ENCODE results near the gene FCN2.

Gene FCN2

GRCh38 chr9:134923466-134923865 is 42.9 kb downstream of the FCN2 start (continued):
- TF ChIP-seq ZBTB10 (tag by site-specific recombination; IDR thresholded peaks at IDR 0.05) (no peak), ZNF654 (tag by site-specific recombination; IDR thresholded peaks at IDR 0.05; ENCODE audit: low read depth) (no peak)

- ChIA-PET POLR2A (no interaction called here), CTCF (no interaction called here)
- no peaks in the 10 kb centered on the region for H3K4me1 ChIP-seq (ENCODE audit: control insufficient read depth, insufficient read depth, low read length)
- no peak overlapping the region for H3K27ac ChIP-seq (ENCODE audit: extremely low read depth, low read depth, low read length)
- H3K9me3 ChIP-seq (ENCODE audit: control insufficient read depth, insufficient read depth, low read depth, low read length), result no peaks in the 10 kb centered on the region; the same call in 1 of the 2 replicates
- H3K36me3 ChIP-seq (ENCODE audit: control insufficient read depth in 2 of 2, insufficient read depth in 1 of 2, low read length in 2 of 2), result no peaks in the 10 kb centered on the region
- no peak for TF ChIP-seq ZNF2 (tag by site-specific recombination; IDR thresholded peaks at IDR 0.05)
- TF ChIP-seq ZNF10 (tag by site-specific recombination; IDR thresholded peaks at IDR 0.05), result no peak
- TF ChIP-seq KLF1 (tag by site-specific recombination; IDR thresholded peaks at IDR 0.05), result no peak
- TF ChIP-seq ZBTB20 (tag by site-specific recombination; IDR thresholded peaks at IDR 0.05), result no peak
- no peak for TF ChIP-seq ZNF670 (tag by site-specific recombination; IDR thresholded peaks at IDR 0.05; ENCODE audit: low read depth)
- no peak for TF ChIP-seq ZNF175 (tag by site-specific recombination; IDR thresholded peaks at IDR 0.05)
- TF ChIP-seq ZNF660 (tag by site-specific recombination; IDR thresholded peaks at IDR 0.05), result no peak
- TF ChIP-seq ZNF214 (tag by site-specific recombination; IDR thresholded peaks at IDR 0.05; ENCODE audit: borderline replicate concordance), result no peak
- no peak for TF ChIP-seq ZNF529 (tag by site-specific recombination; IDR thresholded peaks at IDR 0.05; ENCODE audit: insufficient replicate concordance)
- TF ChIP-seq ZNF549 (tag by site-specific recombination; IDR thresholded peaks at IDR 0.05), result no peak
- TF ChIP-seq TSHZ1 (tag by site-specific recombination; IDR thresholded peaks at IDR 0.05; ENCODE audit: borderline replicate concordance), result no peak
- TF ChIP-seq ZNF292 (tag by site-specific recombination; IDR thresholded peaks at IDR 0.05; ENCODE audit: borderline replicate concordance, low read depth), result no peak
- no peak for TF ChIP-seq EGR2 (tag by site-specific recombination; IDR thresholded peaks at IDR 0.05; ENCODE audit: low read depth)
- TF ChIP-seq KLF8 (tag by site-specific recombination; IDR thresholded peaks at IDR 0.05), result no peak
- TF ChIP-seq ZNF239 (tag by site-specific recombination; IDR thresholded peaks at IDR 0.05), result no peak
- TF ChIP-seq ZSCAN16 (tag by site-specific recombination; IDR thresholded peaks at IDR 0.05), result no peak
- H3K4me3 ChIP-seq (ENCODE audit: low read depth, low read length), result no peak overlapping the region
Observed at GRCh38 chr9:134925011-134925511, 44.5 kb downstream of the FCN2 start.

All from HEK293 (cell line).